Memory B cell (primary cell): ENCODE data around the gene FUT6.
"Not testable (repeated sequence)": the region's sequence is repeated elsewhere in the genome, so short reads cannot be mapped to it uniquely, and the experiment has no call there.

Experiments
- ATAC-seq: fragments of 150-1000 bp; cut with Tn5 transposase; 2 replicates; pipeline ENCODE4 v1.10.0; 2021; ENCODE audit warnings: low read depth, mild to moderate bottlenecking, moderate library complexity
- DNase-seq, 2 donors: peaks; one replicate each; pipeline ENCODE4 v3.0.0; 2022; ENCODE audit warnings: low spot score in 2 of 2
- H3K27ac Mint-ChIP-seq: one replicate; pipeline ENCODE4 v1.8.0; 2022; ENCODE audit warnings: mild to moderate bottlenecking, moderate library complexity, mixed read lengths
- H3K27me3 Mint-ChIP-seq: one replicate; pipeline ENCODE4 v1.8.0; 2022; ENCODE audit warnings: mixed read lengths
- H3K36me3 Mint-ChIP-seq: one replicate; pipeline ENCODE4 v1.8.0; 2022; ENCODE audit warnings: mild to moderate bottlenecking, mixed read lengths
- H3K4me1 Mint-ChIP-seq: one replicate; pipeline ENCODE4 v1.8.0; 2022; ENCODE audit warnings: mixed read lengths
- H3K4me3 Mint-ChIP-seq: one replicate; pipeline ENCODE4 v1.8.0; 2022; ENCODE audit warnings: mild to moderate bottlenecking, moderate library complexity, mixed read lengths
- H3K9me3 Mint-ChIP-seq: one replicate; pipeline ENCODE4 v1.8.0; 2022; ENCODE audit warnings: mixed read lengths

The FUT6 gene

DNA sequence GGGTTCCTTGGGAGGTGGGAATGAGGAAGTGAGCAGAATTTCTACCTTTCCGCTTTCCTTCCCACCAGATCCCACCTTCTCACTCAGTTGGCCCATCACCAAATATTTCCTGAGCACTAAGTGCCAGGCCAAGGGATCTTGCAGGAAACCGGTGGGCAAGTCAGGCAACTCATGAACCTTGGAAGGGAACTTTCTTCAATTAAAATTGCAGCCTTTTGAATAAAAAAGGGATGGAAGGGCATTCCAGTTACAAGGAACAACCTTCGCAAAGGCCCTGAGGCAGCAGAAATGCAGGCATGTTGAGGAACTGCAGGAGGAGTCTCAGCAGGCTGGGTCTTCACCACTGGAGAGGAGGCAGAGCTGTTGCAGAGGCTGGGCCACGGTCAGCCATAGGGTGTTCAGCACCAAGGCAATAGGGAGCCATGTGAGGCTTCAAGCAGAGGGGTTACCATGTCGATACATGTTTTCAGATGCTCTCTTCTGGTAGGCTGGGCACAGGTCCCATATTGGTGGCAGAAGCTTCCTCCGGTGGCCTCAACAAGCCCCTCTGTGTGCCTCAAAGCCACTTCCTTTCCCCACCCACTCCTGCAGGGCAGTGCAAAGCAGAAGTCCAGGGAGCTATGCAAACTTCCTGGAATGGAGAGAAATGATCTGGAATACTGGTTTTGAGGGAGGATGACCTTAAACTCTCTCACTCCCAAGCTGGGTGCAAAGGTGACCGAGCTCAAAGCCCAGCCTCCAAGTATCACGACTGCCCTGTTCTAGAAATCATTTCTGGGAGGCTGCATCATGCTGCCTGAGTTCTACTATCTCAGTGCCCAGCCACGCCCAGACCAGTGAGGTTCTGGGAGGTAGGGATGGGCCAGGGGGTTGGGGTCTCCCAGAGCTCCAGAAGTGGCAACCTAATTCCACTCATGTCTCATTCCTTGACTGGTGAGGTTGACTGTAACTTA is at the start of gene FUT6:
Gene FUT6, minus strand, starts transcription at position 638 of the 953 bp plus-strand sequence. CDS start 7,135 bp downstream, outside the sequence.
- ATAC-seq: no peak
- Mint-ChIP-seq H3K36me3 (peaks cover 2% of the 10 kb centered on the region), H3K4me3 (no peak within 1 kb of the TSS), H3K9me3 (no peaks in the 10 kb centered on the region), H3K27me3 (peaks cover 12% of the 10 kb centered on the region), H3K4me1 (peaks cover 2% of the 10 kb centered on the region), H3K27ac (no peak within 1 kb of the TSS)
- DNase-seq: no peak

DNA sequence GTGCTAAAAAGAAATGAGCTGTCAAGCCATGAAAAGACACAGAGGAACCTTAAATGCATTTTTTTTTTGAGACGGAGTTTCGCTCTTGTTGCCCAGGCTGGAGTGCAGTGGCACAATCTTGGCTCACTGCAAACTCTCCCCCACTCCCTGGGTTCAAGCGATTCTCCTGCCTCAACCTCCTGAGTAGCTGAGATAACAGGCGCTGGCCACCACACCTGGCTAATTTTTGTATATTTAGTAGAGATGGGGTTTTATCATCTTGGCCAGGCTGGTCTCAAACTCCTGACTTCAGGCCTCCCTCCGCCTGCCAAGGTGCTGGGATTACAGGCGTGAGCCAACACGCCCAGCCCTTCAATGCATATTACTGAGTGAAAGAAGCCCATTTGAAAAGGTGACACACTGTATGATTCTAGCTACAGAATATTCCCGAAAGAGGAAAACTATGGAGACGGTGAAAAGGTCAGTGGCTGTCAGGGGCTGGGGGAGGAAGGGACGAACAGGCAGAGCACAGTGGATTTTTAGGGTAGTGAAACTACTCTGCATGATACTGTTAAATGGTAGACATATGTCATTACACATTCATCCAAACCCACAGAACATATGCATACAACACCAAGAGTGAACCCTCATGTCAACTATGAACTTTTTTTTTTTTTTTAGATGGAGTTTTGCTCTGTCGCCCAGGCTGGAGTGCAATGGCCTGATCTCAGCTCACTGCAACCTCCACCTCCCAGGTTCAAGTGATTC is 44.7 kb upstream of the FUT6 start:
- not testable (repeated sequence) for H3K9me3 Mint-ChIP-seq, H3K4me3 Mint-ChIP-seq, H3K36me3 Mint-ChIP-seq, DNase-seq, H3K27me3 Mint-ChIP-seq, H3K27ac Mint-ChIP-seq, H3K4me1 Mint-ChIP-seq
- peak; percentile 73 for ATAC-seq

GRCh38 chr19:5883157-5883873 is 43.8 kb upstream of the FUT6 start:
- H3K27me3 Mint-ChIP-seq, ATAC-seq: not testable (repeated sequence)

DNA sequence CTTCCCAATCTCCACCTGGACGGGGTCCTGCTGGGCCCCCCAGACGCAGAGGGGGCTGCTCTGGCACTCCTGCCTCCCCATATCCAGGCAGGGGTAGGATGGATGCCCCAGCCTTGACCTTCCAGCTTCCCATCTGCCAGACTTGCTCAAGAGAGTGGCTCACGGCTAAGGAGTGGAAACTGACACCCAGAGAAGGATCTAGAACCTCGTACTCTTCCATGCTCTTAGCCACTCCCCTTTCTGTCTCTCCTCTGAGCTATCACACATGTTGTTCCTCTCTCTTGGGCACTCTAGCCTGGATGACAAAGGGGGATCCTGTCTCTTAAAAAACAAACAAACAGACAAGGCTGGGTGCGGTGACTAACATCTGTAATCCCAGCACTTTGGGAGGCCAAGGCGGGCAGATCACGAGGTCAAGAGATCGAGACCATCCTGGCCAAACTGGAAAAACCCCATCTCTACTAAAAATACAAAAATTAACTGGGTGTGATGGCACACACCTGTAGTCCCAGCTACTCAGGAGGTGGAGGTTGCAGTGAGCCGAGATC is 43.0 kb upstream of the FUT6 start:
- H3K27ac Mint-ChIP-seq: no peak overlapping the region
- ATAC-seq (no peak), DNase-seq (no peak)
- H3K27me3 Mint-ChIP-seq: peaks cover 7% of the 10 kb centered on the region
- no peak overlapping the region for H3K4me3 Mint-ChIP-seq
- H3K9me3 Mint-ChIP-seq: no peaks in the 10 kb centered on the region
- H3K4me1 Mint-ChIP-seq: peaks cover 3% of the 10 kb centered on the region
- no peaks in the 10 kb centered on the region for H3K36me3 Mint-ChIP-seq

More at GRCh38 chr19:5883157-5883873, 43.8 kb upstream of the FUT6 start:
- H3K27ac Mint-ChIP-seq, H3K9me3 Mint-ChIP-seq, DNase-seq, H3K36me3 Mint-ChIP-seq, H3K4me1 Mint-ChIP-seq, H3K4me3 Mint-ChIP-seq: not testable (repeated sequence)

DNA sequence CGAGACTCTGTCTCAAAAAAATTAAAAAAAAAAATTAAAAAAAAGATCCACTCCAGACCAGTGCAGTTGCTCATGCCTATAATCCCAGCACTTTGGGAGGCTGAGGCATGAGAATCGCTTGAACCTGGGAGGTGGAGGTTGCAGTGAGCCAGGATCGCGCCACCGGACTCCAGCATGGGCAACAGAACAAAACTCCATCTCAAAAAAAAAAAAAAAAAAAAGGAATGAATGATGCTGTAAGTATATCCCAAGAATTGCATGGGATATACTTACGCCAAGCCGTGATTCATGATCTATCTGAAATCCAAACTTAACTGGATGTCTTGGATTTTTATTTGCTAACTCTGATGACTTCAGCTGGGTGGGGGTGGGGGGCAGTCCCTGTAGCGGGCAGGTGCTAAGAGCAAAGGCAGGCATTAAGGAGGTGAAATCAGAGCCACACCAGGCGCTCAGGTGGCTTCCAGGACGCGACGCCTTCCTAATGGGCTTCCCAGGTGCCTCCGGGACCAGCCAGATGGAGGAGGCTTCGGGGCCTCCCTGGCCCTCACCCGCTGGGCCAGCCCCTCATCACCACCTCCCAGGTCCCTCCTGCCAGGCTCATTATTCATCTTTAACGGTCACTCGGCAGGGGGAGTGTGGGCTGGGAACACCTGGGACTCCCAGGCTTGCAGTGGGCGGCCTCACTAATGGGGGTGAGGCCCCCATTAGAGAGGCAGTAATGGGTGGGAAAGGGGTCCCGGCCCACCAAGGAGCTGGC is 42.2 kb upstream of the FUT6 start:
- H3K27me3 Mint-ChIP-seq: peaks cover 10% of the 10 kb centered on the region
- H3K4me1 Mint-ChIP-seq: peaks cover 3% of the 10 kb centered on the region
- H3K36me3 Mint-ChIP-seq: no peaks in the 10 kb centered on the region
- no peak overlapping the region for H3K27ac Mint-ChIP-seq
- ATAC-seq: no peak
- H3K9me3 Mint-ChIP-seq: no peaks in the 10 kb centered on the region
- no peak overlapping the region for H3K4me3 Mint-ChIP-seq
- DNase-seq: no peak

- Mint-ChIP-seq H3K27ac (no peak overlapping the region), H3K9me3 (no peaks in the 10 kb centered on the region), H3K4me1 (peaks cover 3% of the 10 kb centered on the region), H3K36me3 (no peaks in the 10 kb centered on the region), H3K27me3 (peaks cover 16% of the 10 kb centered on the region), H3K4me3 (no peak overlapping the region)
- ATAC-seq: no peak
- no peak for DNase-seq
Measured at GRCh38 chr19:5880604-5881078, 41.1 kb upstream of the FUT6 start.

DNA sequence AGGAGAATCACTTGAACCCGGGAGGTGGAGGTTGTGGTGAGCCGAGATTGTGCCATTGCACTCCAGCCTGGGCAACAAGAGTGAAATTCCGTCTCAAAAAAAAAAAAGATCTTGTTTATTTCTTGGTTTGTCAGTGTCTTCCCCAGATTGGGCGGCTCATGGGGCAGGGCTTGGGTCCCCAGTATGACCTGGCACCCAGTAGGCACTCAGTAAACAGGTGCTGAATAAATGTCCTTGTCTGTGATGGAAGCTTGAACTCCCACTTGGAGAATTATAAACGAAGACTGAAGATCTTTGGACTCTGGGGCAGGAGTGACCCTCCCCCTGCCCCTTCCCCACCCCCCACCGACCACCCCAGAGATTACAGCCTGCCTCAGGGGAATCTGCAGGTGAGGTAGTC is 40.7 kb upstream of the FUT6 start:
- H3K27ac Mint-ChIP-seq: no peak overlapping the region
- peaks cover 14% of the 10 kb centered on the region for H3K27me3 Mint-ChIP-seq
- peaks cover 3% of the 10 kb centered on the region for H3K4me1 Mint-ChIP-seq
- ATAC-seq (no peak), DNase-seq (no peak)
- no peaks in the 10 kb centered on the region for H3K36me3 Mint-ChIP-seq
- no peaks in the 10 kb centered on the region for H3K9me3 Mint-ChIP-seq
- H3K4me3 Mint-ChIP-seq: no peak overlapping the region

DNA sequence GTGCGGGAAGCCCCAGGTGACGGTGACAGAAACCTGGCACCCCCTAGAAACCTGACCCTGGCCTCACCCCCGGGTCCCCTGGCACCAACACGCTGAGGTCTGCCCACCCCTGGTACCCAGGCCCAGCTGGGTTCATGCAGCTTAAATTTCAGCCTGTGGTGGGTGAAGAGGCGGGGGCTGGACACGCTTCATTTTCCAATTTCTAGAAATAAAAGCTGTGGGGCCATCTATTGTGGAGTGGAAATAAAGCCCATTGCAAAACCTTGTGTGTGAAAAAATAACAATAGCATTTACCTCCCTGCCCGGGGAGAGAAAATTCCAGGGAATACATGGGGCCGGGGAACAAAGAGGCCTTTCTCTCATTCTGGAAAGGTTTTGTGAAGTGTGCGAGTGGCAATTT is 38.4 kb upstream of the FUT6 start:
- DNase-seq: no peak
- Mint-ChIP-seq H3K36me3 (no peaks in the 10 kb centered on the region), H3K27me3 (peaks cover 16% of the 10 kb centered on the region), H3K4me1 (no peaks in the 10 kb centered on the region), H3K4me3 (no peak overlapping the region), H3K9me3 (no peaks in the 10 kb centered on the region), H3K27ac (no peak overlapping the region)
- ATAC-seq: no peak

GRCh38 chr19:5877427-5877826 is 37.9 kb upstream of the FUT6 start:
- ATAC-seq: no peak
- Mint-ChIP-seq H3K36me3 (no peaks in the 10 kb centered on the region), H3K9me3 (no peaks in the 10 kb centered on the region), H3K27me3 (peaks cover 14% of the 10 kb centered on the region), H3K4me1 (no peaks in the 10 kb centered on the region), H3K27ac (no peak overlapping the region), H3K4me3 (no peak overlapping the region)
- no peak for DNase-seq

GRCh38 chr19:5874496-5874895 is 35.0 kb upstream of the FUT6 start:
- H3K4me1 Mint-ChIP-seq, DNase-seq, H3K36me3 Mint-ChIP-seq, H3K4me3 Mint-ChIP-seq, ATAC-seq, H3K9me3 Mint-ChIP-seq: not testable (repeated sequence)
- peak overlapping the region; percentile 76 for H3K27ac Mint-ChIP-seq
- peaks cover 15% of the 10 kb centered on the region for H3K27me3 Mint-ChIP-seq

- Mint-ChIP-seq H3K27me3 (peaks cover 15% of the 10 kb centered on the region), H3K36me3 (no peaks in the 10 kb centered on the region), H3K27ac (no peak overlapping the region), H3K4me1 (no peaks in the 10 kb centered on the region), H3K4me3 (no peak overlapping the region), H3K9me3 (no peaks in the 10 kb centered on the region)
- no peak for DNase-seq
- ATAC-seq: no peak
Measured at GRCh38 chr19:5873617-5874199, 34.2 kb upstream of the FUT6 start.

GRCh38 chr19:5870986-5871394 is 31.5 kb upstream of the FUT6 start:
- Mint-ChIP-seq H3K9me3 (no peaks in the 10 kb centered on the region), H3K27ac (no peak overlapping the region), H3K4me3 (no peak overlapping the region), H3K27me3 (peaks cover 11% of the 10 kb centered on the region), H3K4me1 (no peaks in the 10 kb centered on the region), H3K36me3 (no peaks in the 10 kb centered on the region)
- ATAC-seq: no peak
- no peak for DNase-seq
